T-helper 1 cell treated with Interleukin-12 subunit alpha and Interleukin-12 subunit beta and Interleukin-4 antibody, amounts not matched to agents 30 ng/mL and 1 ng/mL, for 36 hours (primary cell): ENCODE measurements around the gene FBXO44. TPM values are rescaled to one million over a fixed set of nuclear protein-coding genes. Genes with fewer than 3 reads are reported as not detected.
"Not testable (repeated sequence)": the region's sequence is repeated elsewhere in the genome, so short reads cannot be mapped to it uniquely, and the experiment has no call there.

Source experiments
- intact Hi-C: fragments of 100-400 bp; cut with micrococcal nuclease; formaldehyde crosslinking; loops from one replicate; pipeline ENCODE4 v1.15.1; 2024
- total RNA-seq: library from RNA; stranded (reverse); gene quantifications from 2 replicates; pipeline ENCODE4 v1.2.3, GENCODE V29; 2022

FBXO44 gene
- 33.2 and 34.2 TPM in 2 replicates for total RNA-seq

GRCh38 chr1:11654137-11654938 lies at the start of gene FBXO44, which contains the start of gene FBXO2:
Gene FBXO44 (plus strand): TSS chr1:11654877. CDS start chr1:11655836, 959 bp downstream.
Gene FBXO2 (minus strand): TSS chr1:11654429. CDS start chr1:11654340, 89 bp downstream.
- intact Hi-C loops, result loop anchor here (1.0 to 5.0 kb wide), 3 partner anchors 27 to 152 kb away; partner anchors contain the start of genes AGTRAP, CLCN6 and MAD2L2

- intact Hi-C loops, result no loop called here
Measured at GRCh38 chr1:11606775-11607174, 47.9 kb upstream of the FBXO44 start.

- intact Hi-C loops, result not testable (repeated sequence)
Measured at GRCh38 chr1:11608596-11609130, 46.0 kb upstream of the FBXO44 start.

- intact Hi-C loops, result not testable (repeated sequence)
Measured at GRCh38 chr1:11609378-11609777, 45.3 kb upstream of the FBXO44 start.

GRCh38 chr1:11610629-11611180 lies 44.0 kb upstream of the FBXO44 start:
- intact Hi-C loops, result no loop called here

GRCh38 chr1:11611638-11612327 lies 42.9 kb upstream of the FBXO44 start:
- intact Hi-C loops, result no loop called here

GRCh38 chr1:11613347-11613746 lies 41.3 kb upstream of the FBXO44 start:
- intact Hi-C loops, result no loop called here

- intact Hi-C loops, result no loop called here
Measured at GRCh38 chr1:11615090-11615489, 39.6 kb upstream of the FBXO44 start.

GRCh38 chr1:11616766-11617165 lies 37.9 kb upstream of the FBXO44 start:
- intact Hi-C loops, result no loop called here

- intact Hi-C loops, result no loop called here
Measured at GRCh38 chr1:11617314-11617713, 37.4 kb upstream of the FBXO44 start.

GRCh38 chr1:11617741-11618140 lies 36.9 kb upstream of the FBXO44 start:
- intact Hi-C loops, result no loop called here

GRCh38 chr1:11620405-11620804 lies 34.3 kb upstream of the FBXO44 start:
- intact Hi-C loops, result no loop called here

GRCh38 chr1:11620924-11621323 lies 33.8 kb upstream of the FBXO44 start:
- intact Hi-C loops, result no loop called here

GRCh38 chr1:11622398-11622797 lies 32.3 kb upstream of the FBXO44 start:
- intact Hi-C loops, result no loop called here

GRCh38 chr1:11623702-11624101 lies 31.0 kb upstream of the FBXO44 start:
- intact Hi-C loops, result no loop called here

GRCh38 chr1:11626551-11626950 lies 28.1 kb upstream of the FBXO44 start:
- intact Hi-C loops, result no loop called here

- intact Hi-C loops, result no loop called here
Measured at GRCh38 chr1:11628767-11629166, 25.9 kb upstream of the FBXO44 start.

- intact Hi-C loops, result no loop called here
Measured at GRCh38 chr1:11629184-11630016, 25.3 kb upstream of the FBXO44 start.

- intact Hi-C loops, result no loop called here
Measured at GRCh38 chr1:11634365-11635192, 20.1 kb upstream of the FBXO44 start.

GRCh38 chr1:11638121-11638520 lies 16.6 kb upstream of the FBXO44 start:
- intact Hi-C loops, result no loop called here
